GM18526 (cell line): ENCODE data around the gene LDLRAD3.

Experiments used
- POLR2A ChIP-seq: IDR thresholded peaks from 3 replicates; pipeline ENCODE4 v1.6.1; 2011; ENCODE audit not compliant: insufficient read length; ENCODE audit errors: extremely low read depth

Gene LDLRAD3

DNA sequence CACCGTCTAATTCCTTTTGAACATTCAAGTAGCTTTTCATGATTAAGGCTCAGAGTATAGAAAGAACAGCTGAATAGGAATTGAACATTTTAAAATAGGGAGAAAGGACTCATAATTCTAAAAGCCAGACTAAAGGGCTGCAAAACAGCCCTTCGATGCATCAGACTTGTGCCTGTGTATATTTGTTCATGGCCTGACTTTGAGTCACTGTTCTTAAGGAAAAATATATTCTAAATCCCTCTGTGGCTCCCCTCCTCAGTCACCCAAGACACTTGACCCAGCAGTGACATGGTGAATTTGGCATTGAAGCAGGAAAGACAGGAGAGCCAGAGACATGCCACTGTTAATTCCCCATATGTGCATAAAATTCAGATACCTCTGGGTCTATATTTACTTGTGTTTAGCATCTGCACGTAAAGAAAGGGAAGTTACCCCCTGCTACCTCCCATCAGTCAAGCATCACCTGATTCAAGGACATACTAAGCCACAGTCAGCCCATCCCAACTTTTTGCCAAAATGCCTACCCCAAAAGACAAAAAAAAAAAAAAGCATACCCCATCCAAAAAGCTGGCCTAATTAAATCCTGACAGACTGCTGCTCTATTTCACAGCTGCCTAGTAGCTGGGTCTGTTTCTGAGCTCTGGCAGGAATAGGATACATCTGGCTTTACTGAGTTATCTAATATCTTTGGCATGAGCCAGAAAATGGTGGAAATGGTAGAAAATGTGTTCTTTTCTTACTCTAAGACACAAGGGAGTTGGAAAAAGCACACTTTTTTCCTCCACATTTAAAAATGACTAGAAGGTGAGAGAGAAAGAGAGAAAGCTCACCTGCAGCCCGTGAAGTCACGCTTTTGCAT is 251.9 kb downstream of the LDLRAD3 start:
- no peak for TF ChIP-seq POLR2A

DNA sequence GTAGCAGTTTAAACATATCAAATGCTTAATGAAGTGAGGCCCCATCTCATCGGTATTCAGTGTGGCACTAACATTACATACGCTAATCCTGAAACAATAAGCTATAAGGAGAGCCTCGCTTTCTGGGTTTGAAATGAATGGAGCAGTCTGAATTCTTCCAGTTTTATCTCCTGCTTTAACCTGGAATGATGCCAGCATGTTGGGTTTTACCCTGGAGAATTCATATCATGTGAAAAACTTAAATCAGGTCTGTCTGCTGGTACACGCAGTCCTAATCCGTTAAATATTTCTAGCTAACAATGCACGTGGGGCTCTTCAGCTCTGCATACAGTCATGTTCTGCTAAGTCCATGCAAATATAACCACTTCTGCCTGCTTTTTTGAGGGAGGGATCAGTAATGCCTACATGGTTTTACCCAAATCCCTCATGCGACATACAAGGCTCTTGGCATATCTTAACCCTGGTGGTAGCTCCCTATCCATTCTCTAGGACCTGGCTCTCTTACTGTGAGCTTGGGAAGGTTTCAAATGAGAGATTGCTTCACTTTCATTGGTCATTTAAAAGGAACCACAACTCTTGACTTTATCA is 252.6 kb downstream of the LDLRAD3 start:
- no peak for TF ChIP-seq POLR2A

DNA sequence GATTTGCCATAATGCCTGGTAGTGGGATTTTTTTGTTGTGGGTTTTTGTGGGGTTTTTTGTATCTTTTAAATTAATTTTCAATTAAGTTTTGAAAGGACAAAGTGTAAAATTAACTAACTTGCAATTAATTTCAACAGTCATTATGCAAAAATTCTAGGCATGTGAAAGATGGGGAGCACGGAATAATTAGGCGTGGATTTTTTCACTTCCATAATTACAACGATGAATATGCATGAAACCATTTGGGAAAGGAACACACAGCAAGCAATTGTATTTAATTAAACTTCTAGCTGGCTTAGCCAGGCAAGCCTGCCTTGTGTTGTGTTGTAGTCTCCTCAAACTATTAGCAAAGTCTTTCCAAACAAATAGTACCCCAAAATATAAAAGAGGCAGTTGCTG is 257.5 kb downstream of the LDLRAD3 start:
- TF ChIP-seq POLR2A: no peak

DNA sequence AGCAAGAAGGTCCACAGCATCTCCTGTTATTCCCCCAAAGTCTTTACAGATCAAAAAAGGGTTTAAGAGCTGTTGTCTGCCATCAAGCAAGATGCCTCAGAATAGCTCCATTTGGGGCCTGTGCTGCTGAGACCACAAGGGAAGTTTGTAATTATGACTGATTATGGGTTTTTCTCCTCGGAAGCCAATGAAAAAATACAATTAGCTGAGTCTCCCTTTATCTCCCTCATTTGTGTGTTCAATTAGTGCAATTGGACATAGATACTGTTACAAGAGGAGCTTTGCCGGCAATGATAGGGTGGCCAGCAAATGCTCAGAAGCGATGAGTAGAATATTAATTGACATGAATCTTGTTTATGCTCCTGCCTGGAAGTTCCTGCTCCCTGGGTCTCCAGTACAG is 261.7 kb downstream of the LDLRAD3 start:
- no peak for TF ChIP-seq POLR2A

DNA sequence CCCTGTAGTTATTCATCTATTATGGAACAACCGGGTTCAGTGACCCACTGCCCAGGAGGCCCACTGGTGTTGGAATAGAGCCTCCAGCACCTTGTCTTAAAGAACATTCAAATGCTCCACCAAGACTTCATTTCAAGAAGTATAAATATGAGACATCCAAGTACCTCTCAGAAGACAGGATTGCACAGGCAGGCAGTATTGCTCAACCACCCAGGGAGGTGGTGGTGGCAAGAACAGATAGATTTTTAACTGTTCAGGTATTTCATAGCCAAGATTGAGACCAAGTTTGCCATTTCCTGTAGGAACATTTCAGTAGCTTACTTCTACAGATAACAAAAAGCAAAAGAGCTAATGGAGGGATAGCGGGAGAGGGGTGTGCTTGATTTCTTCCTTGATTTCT is 266.7 kb downstream of the LDLRAD3 start:
- no peak for TF ChIP-seq POLR2A

DNA sequence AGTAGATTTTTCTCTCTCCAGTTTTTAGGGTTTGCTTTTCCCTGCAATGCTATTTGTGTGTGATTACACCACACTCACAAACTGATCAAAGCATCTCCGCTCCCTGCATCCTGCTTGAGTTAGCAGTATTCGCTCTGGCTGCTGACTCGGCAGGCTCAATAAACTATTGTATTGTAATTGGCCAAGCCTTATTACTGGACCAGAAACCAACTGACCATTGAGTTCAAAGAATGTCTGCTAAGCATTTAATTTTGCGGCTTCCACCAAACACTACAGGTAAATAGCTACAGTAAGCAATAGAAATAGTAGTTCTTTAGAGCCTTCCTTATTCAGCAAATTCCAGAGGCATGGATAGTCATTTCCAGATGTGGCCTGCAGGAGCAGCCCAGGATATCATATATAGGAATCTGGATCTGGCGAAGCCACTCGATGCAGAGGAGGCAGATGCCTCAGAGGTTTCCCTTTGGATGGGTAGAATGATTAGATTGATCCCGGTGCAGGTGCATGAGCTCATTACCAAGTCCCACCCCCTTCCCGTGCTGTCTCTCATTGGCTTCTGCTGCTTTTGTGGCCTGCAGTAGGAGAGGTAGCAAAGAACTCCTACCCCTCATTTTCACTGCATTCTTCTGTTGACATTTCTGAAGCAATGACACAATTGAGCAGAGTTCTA is 268.0 kb downstream of the LDLRAD3 start:
- TF ChIP-seq POLR2A: no peak

DNA sequence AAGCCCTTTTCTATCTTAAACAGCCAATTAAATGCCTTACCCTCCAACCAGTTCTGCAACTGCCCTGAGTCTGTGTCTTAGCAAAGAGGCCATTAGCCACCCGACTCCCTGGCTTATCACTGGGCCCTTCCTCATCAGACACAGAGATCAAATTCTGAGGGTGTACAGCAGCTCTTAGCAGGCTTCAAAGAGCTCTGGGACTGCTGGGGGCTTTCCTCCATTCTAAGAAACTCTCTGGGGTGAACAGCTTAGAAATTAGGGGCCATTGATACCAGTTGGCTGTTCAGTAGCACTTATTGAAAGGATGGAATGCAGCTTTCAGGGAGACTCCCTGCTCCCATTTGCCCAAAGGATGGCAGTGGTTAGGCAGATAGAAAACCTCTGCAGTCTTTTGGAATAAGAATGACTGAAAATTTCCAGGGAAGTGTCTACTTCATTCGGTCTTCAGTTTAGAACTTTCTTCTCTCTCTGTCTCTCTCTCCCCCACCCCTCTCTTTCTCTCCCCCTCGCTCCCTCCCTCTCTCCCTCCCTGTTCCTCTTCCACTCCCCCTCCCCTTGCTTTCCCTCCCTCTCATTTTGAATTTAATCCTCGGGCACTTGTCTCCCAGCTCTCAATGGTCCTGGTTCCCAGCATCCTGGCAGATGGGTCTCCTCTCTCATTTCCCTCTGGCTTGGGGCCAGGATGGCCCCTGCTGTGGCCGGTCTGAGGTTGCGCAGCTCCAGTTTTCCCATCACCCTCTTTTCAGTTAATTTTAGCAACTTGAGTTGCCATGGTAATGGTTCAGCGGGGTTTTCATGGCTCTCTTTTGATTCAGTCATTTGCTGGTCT is 268.9 kb downstream of the LDLRAD3 start:
- TF ChIP-seq POLR2A: no peak

DNA sequence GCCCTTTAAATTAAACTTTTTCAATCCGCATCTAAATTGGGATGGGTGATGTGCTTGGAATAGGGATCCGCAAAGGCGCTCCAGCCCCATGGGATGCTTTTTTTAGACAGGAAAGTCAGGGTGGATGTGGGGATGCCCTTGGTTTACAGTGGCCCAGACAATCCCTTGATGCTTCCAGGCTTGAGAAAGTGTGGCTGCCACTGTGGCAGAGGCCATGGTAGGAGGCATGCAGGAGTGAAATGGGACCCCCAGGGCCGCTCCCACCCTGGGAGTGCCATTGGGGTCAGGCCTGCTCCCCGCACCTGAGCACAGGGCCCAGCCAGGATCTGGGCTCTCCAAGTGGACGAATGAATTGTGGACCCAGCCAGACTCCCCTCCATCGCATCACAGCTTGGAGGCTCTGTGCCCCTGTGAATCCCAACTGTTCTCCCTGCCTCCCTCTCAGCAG is 269.6 kb downstream of the LDLRAD3 start:
- TF ChIP-seq POLR2A: no peak

DNA sequence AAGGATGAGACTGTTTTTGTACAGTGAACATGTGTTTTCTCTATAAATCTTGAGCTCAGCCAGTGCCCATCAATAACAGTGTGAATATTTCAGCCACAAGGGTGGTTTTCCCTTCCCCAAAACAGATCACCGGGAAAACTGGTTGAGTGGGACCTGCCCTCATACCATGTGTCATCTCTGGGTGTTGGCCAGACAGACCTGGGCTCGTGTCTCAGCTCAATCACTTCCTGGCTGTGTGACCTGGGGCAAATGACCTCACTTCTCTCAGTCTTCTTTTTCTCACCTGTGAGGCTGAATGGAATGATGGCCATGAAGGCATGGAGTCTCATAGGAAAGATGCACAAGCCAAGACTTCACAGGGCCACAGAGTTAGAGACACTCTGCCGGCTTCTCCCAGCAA is 270.6 kb downstream of the LDLRAD3 start:
- no peak for TF ChIP-seq POLR2A

DNA sequence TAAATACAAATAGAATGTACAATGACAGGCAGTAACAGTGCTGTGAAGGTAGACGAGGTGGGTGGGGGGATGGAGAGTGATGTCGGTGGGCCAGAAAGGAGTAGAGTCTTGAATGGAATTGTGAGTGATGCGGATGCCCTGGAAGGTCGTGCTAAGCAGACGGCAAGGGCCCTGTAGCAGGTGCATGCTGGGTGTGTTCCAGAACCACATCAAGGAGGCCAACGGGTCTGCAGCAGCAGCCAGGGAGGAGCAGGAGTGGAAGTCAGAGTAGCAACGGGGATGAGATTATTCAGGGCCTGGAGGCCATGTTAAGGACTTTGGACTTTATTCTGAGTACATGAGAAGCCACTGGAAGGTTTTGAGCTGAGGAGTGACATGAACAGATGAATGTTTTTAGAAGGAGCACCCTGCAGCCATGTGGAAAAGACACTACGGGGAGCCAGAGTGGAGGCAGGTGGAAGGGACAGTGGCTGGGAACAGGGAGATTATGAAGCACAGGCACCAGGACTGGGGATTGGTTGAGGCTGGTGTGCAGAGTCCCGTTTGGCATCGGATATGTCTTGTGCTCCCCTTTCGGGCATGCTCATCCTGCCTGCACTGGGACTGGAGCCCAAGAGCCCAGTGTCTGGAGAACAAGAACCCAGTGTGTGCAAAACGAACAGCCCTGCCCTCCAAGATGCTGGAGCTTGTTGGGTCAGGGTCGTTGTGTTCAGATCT is 271.3 kb downstream of the LDLRAD3 start:
- TF ChIP-seq POLR2A: no peak

DNA sequence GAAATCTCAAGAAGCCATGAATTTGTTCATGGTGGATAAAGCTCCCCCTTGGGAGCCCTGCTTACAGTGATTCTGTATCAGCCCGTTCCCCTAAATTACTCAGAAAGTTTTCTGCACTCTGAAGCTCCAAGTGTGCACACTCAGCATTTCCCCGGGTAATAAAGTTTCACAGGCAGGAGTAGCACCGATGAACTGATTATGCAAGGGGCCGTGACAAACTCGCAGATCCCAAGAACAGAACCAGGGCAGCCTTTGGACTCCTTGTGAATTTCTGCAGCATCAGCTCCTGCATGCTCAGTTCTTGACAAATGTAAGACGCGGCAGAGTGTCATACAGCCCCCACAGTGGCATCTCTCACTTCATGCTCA is 271.8 kb downstream of the LDLRAD3 start:
- no peak for TF ChIP-seq POLR2A

DNA sequence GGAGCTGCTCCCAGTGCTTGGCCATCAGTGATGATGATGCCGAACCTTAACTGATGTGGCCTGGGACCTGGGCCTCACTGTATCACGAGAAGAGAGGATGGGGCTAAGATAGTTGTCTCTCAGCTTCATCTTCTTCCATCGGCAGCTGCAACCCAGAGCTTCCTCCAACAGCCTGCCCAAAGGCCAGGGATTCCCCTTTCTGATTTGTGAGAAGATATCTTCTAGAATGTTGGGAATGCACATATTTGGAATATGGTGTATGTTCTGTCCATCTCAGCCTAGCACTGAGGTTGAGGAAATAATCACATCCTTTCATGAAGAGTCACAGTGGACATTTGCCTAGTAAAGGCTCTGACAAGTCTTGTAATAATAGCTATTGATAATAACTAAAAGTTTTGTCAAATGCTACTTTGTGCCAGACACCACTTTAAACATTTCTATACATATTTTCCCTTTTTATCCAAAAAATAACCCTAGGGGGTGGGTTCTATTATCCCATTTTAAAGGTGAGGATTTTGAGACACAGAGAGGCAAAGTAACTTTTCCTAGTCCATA is 272.3 kb downstream of the LDLRAD3 start:
- TF ChIP-seq POLR2A: no peak

DNA sequence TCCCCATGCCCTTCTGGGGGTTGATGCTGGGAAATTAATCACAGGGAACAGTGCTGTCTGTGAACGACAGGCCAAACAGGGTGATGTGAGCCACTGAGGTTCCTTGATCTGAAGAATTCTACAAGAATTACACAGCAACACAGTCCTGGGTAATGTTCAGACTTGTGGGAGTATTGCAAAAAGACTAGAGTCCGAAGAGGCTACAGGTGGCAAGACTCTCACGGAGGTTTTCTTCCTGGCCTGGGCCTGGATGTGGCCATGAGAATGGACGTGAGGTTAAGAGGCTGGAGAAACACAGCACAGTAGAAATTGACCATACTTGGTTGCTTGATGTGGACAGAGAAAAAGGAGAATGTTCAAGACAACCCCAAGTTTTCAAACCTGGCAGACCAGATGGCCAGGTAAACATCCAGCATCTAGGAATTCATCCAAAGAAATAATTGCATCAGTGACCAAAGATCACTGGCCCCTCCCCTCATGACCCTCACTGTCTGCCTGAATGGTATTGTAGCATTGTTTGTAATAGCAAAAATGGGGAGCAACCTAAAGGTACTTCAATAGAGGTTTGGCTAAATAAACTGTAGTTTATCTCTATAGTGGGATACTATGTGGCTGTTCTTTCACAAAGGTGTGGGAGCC is 274.5 kb downstream of the LDLRAD3 start:
- no peak for TF ChIP-seq POLR2A

DNA sequence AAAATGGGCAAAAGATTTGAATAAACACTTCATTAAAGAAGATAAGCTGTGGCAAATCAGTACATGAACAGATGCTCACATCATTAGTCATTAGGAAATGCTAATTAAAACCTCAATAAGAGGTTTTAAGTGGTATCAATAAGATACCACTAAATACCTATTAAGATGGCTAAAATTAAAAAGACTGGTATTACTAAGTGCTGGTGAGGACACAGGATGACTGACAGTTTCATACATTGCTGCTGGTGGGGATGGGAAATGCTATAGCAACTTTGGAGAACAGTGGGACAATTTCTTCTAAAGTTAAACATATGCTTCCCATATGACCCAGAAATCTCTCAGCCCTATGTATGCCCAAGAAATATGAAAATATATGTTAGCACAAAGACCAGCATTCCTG is 276.1 kb downstream of the LDLRAD3 start:
- TF ChIP-seq POLR2A: no peak
